Stomach (tissue), 9 donors: ENCODE data around the gene SND1. TPM values are rescaled to one million over a fixed set of nuclear protein-coding genes. Genes with fewer than 3 reads are reported as not detected.

ENCODE experiments used
- DNase-seq, 2 donors: peaks; one replicate each; pipeline versions ENCODE4 v3.0.0 to v3.0.0-alpha.2; 2013 to 2019
- H3K27ac ChIP-seq, 5 donors: fragments of 200-600 bp in 4 of 5; sonication (generic) in 4 of 5; one replicate each; pipeline ENCODE4 v1.5.1; 2013 to 2019; ENCODE audit warnings: mild to moderate bottlenecking in 1 of 5, moderate library complexity in 1 of 5
- H3K27me3 ChIP-seq, 3 donors: fragments of 200-600 bp; sonication (generic); one replicate each; pipeline ENCODE4 v1.5.1; 2017 to 2019; ENCODE audit warnings: mixed run types in 1 of 3
- H3K36me3 ChIP-seq, 4 donors: fragments of 200-600 bp; sonication (generic); 1 replicate in 3 of 4; 2 replicates in 1 of 4; pipeline ENCODE4 v1.5.1; 2016 to 2019
- H3K4me1 ChIP-seq, 4 donors: fragments of 200-600 bp; sonication (generic); one replicate each; pipeline ENCODE4 v1.5.1; 2016 to 2019
- H3K4me3 ChIP-seq, 4 donors: fragments of 200-600 bp; sonication (generic) in 3 of 4; one replicate each; pipeline ENCODE4 v1.5.1; 2016 to 2019; ENCODE audit warnings: mild to moderate bottlenecking in 1 of 4
- H3K9me3 ChIP-seq, 4 donors: fragments of 200-600 bp; sonication (generic); one replicate each; pipeline ENCODE4 v1.5.1; 2016 to 2019
- CTCF ChIP-seq, 7 experiments: fragments of 450-650 bp in 4 of 7; fragments of 200-600 bp in 3 of 7; sonication (generic) in 3 of 7; IDR thresholded peaks; one replicate each; pipeline ENCODE4 v1.5.1; 2016 to 2019; ENCODE audit warnings: antibody characterized with exemption in 7 of 7, control low read depth in 2 of 7, mild to moderate bottlenecking in 1 of 7
- EP300 ChIP-seq: sonication (generic); formaldehyde crosslinking; IDR thresholded peaks from one replicate; pipeline ENCODE4 v1.6.1; 2017; ENCODE audit warnings: antibody characterized with exemption
- POLR2A ChIP-seq, 4 donors: fragments of 450-650 bp; IDR thresholded peaks; one replicate each; pipeline ENCODE4 v1.6.1; 2016; ENCODE audit warnings: antibody characterized with exemption in 4 of 4, control low read depth in 2 of 4, mild to moderate bottlenecking in 1 of 4, moderate library complexity in 1 of 4
- POLR2AphosphoS5 ChIP-seq, 3 donors: sonication (generic); formaldehyde crosslinking; IDR thresholded peaks; one replicate each; pipeline ENCODE4 v1.6.1; 2016; ENCODE audit warnings: antibody characterized with exemption in 3 of 3
- WGBS, 5 donors: extraction: QIAGEN DNeasy Blood & Tissue Kit in 3 of 5; methylation state at CpG; one replicate each; pipeline versions ENCODE4 v1.1.5 to v1.1.7; 2013 to 2018; 5-methylcytosine and 5-hydroxymethylcytosine counted together
- intact Hi-C: fragments of 100-400 bp; cut with DNase I; formaldehyde crosslinking; loops from one replicate; pipeline ENCODE4 v1.15.1; 2023; ENCODE audit warnings: low total_unique reads
- polyA plus RNA-seq, 3 donors: library from polyadenylated mRNA; stranded (reverse); fragments of 200-250 nt; gene quantifications; one replicate each; pipeline ENCODE4 v1.2.3, GENCODE V29; 2013
- total RNA-seq, 5 donors: library from RNA; depleted of rRNA; stranded (reverse); fragments of >200 nt; gene quantifications; one replicate each; pipeline versions ENCODE4 v1.1.0 to v1.2.3, GENCODE V29; 2014 to 2016
- donor health status: healthy with polysubstance abuse.
- donor health status: Bipolar disorder and iron deficiency.
- donor health status: healthy.

SND1 gene
- total and polyA plus RNA-seq, 8 donors: 63.3 to 799 (median 126) TPM

DNA sequence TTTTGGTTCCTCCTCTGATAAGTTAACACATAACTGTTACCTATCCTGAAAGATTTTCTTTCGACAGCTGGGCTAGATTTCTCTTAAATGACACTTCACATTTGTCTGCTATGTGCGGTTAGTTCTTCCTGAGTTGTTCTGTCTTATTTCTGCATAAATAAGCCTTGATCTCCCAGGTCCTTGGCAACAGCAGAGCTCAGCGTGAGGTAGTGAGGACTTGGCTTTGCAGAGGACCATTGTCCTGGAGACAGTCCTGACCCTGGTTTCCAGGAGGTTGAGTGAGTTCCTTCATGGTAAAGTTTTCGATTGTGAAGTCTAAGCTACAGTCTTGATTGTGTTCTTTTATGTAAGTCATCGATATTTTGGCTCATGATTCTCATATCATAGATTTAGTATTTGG lies 23.7 kb downstream of the SND1 start:
- TF ChIP-seq POLR2A (IDR thresholded peaks at IDR 0.05) (no peak), POLR2AphosphoS5 (IDR thresholded peaks at IDR 0.05) (no peak), CTCF (IDR thresholded peaks at IDR 0.05) (no peak), EP300 (no peak)
- intact Hi-C loops: no loop called here
- Histone ChIP-seq H3K27me3 (no peaks in the 10 kb centered on the region), H3K27ac (no peak overlapping the region), H3K36me3 (peaks cover 0 to 20% (median 10%) of the 10 kb centered on the region in 4 donors), H3K4me3 (no peak overlapping the region), H3K4me1 (peaks cover 8 to 37% (median 20%) of the 10 kb centered on the region in 4 donors), H3K9me3 (peaks cover 0 to 10% (median 4%) of the 10 kb centered on the region in 4 donors)
- WGBS, 5 donors: 88 to 95% (median 91%) methylated on average over 5 of the region's 5 CpGs
- no peak for DNase-seq

- Histone ChIP-seq H3K9me3 (peaks cover 0 to 10% (median 4%) of the 10 kb centered on the region in 4 donors), H3K4me3 (no peak overlapping the region), H3K4me1 (peaks cover 8 to 33% (median 20%) of the 10 kb centered on the region in 4 donors), H3K36me3 (peaks cover 0 to 20% (median 10%) of the 10 kb centered on the region in 4 donors), H3K27me3 (no peaks in the 10 kb centered on the region), H3K27ac (no peak overlapping the region)
- intact Hi-C loops: no loop called here
- 84 to 95% (median 93%) methylated on average over 8 of the region's 8 CpGs for WGBS, 5 donors
- TF ChIP-seq CTCF (IDR thresholded peaks at IDR 0.05): no peak
- TF ChIP-seq POLR2A (IDR thresholded peaks at IDR 0.05): no peak
- TF ChIP-seq EP300: no peak
- no peak for TF ChIP-seq POLR2AphosphoS5 (IDR thresholded peaks at IDR 0.05)
- DNase-seq: no peak
Measured at GRCh38 chr7:127677433-127678230, 25.6 kb downstream of the SND1 start.

- 78 to 91% (median 87%) methylated on average over 6 of the region's 6 CpGs for WGBS, 5 donors
Measured at GRCh38 chr7:127678337-127678736, 26.3 kb downstream of the SND1 start.

GRCh38 chr7:127678947-127679346 lies 27.0 kb downstream of the SND1 start:
- H3K27ac ChIP-seq: no peak overlapping the region
- peaks cover 9 to 37% (median 25%) of the 10 kb centered on the region in 4 donors for H3K4me1 ChIP-seq
- TF ChIP-seq EP300 (no peak), POLR2A (IDR thresholded peaks at IDR 0.05) (no peak), CTCF (IDR thresholded peaks at IDR 0.05) (no peak), POLR2AphosphoS5 (IDR thresholded peaks at IDR 0.05) (no peak)
- no peak overlapping the region for H3K4me3 ChIP-seq
- WGBS, 5 donors: 75 to 90% (median 86%) methylated on average over 3 of the region's 3 CpGs
- H3K36me3 ChIP-seq: peaks cover 0 to 20% (median 10%) of the 10 kb centered on the region in 4 donors
- H3K27me3 ChIP-seq: no peaks in the 10 kb centered on the region
- no peak for DNase-seq
- H3K9me3 ChIP-seq: peaks cover 0 to 10% (median 4%) of the 10 kb centered on the region in 4 donors
- intact Hi-C loops: no loop called here

More at GRCh38 chr7:127678337-127678736, 26.3 kb downstream of the SND1 start:
- H3K4me3 ChIP-seq: no peak overlapping the region
- H3K9me3 ChIP-seq: peaks cover 0 to 10% (median 4%) of the 10 kb centered on the region in 4 donors
- H3K4me1 ChIP-seq: peaks cover 9 to 37% (median 23%) of the 10 kb centered on the region in 4 donors
- no peaks in the 10 kb centered on the region for H3K27me3 ChIP-seq
- H3K27ac ChIP-seq: no peak overlapping the region
- intact Hi-C loops: no loop called here
- no peak for TF ChIP-seq CTCF (IDR thresholded peaks at IDR 0.05)
- TF ChIP-seq POLR2AphosphoS5 (IDR thresholded peaks at IDR 0.05): no peak
- no peak for TF ChIP-seq EP300
- no peak for TF ChIP-seq POLR2A (IDR thresholded peaks at IDR 0.05)
- no peak for DNase-seq
- peaks cover 0 to 20% (median 10%) of the 10 kb centered on the region in 4 donors for H3K36me3 ChIP-seq
